Stimulated activated effector memory CD8-positive, alpha-beta T cell treated with anti-CD3 and anti-CD28 coated beads, Interleukin-12 subunit alpha, Interleukin-12 subunit beta, amount 100 ng/mL, for 72 hours (primary cell): ENCODE measurements around the gene SLC35F6.

Source experiments
- ATAC-seq: fragments of 150-1000 bp; cut with Tn5 transposase; 2 replicates; pipeline ENCODE4 v1.10.0; 2021
- DNase-seq, 2 donors: peaks; one replicate each; pipeline ENCODE4 v3.0.0; 2021 to 2022; ENCODE audit warnings: low spot score in 2 of 2
- H3K27ac Mint-ChIP-seq: one replicate; pipeline ENCODE4 v1.8.0; 2022; ENCODE audit warnings: mild to moderate bottlenecking, mixed read lengths
- H3K36me3 Mint-ChIP-seq: one replicate; pipeline ENCODE4 v1.8.0; 2022; ENCODE audit warnings: mild to moderate bottlenecking, mixed read lengths
- H3K4me1 Mint-ChIP-seq: one replicate; pipeline ENCODE4 v1.8.0; 2022; ENCODE audit warnings: mixed read lengths
- H3K4me3 Mint-ChIP-seq: one replicate; pipeline ENCODE4 v1.8.0; 2022; ENCODE audit warnings: mild to moderate bottlenecking, mixed read lengths
- H3K9me3 Mint-ChIP-seq: one replicate; pipeline ENCODE4 v1.8.0; 2022; ENCODE audit warnings: mixed read lengths

The SLC35F6 gene

GRCh38 chr2:26724784-26725520, 39.1 kb upstream of the SLC35F6 start:
- Mint-ChIP-seq H3K4me3 (no peak overlapping the region), H3K36me3 (no peaks in the 10 kb centered on the region), H3K27ac (peak overlapping the region; percentile 46), H3K4me1 (no peaks in the 10 kb centered on the region), H3K9me3 (no peaks in the 10 kb centered on the region)
- no peak for ATAC-seq
- DNase-seq, result no peak

GRCh38 chr2:26725521-26725820, 38.6 kb upstream of the SLC35F6 start:
- Mint-ChIP-seq H3K27ac (no peak overlapping the region), H3K36me3 (no peaks in the 10 kb centered on the region), H3K4me1 (no peaks in the 10 kb centered on the region), H3K9me3 (no peaks in the 10 kb centered on the region), H3K4me3 (no peak overlapping the region)
- no peak for DNase-seq
- ATAC-seq, result no peak

- Mint-ChIP-seq H3K9me3 (no peaks in the 10 kb centered on the region), H3K36me3 (no peaks in the 10 kb centered on the region), H3K27ac (no peak overlapping the region), H3K4me3 (no peak overlapping the region), H3K4me1 (peaks cover 5% of the 10 kb centered on the region)
- ATAC-seq (no peak), DNase-seq (no peak)
These were observed 37.9 kb upstream of the SLC35F6 start for GRCh38 chr2:26726228-26726627.

GRCh38 chr2:26727641-26728561, 36.2 kb upstream of the SLC35F6 start:
- no peak overlapping the region for H3K4me3 Mint-ChIP-seq
- H3K36me3 Mint-ChIP-seq, result no peaks in the 10 kb centered on the region
- peaks cover 6% of the 10 kb centered on the region for H3K4me1 Mint-ChIP-seq
- ATAC-seq (no peak), DNase-seq (no peak)
- no peak overlapping the region for H3K27ac Mint-ChIP-seq
- no peaks in the 10 kb centered on the region for H3K9me3 Mint-ChIP-seq

- Mint-ChIP-seq H3K4me3 (no peak overlapping the region), H3K27ac (no peak overlapping the region)
- no peak for ATAC-seq
These were observed 34.8 kb upstream of the SLC35F6 start for GRCh38 chr2:26729311-26729710.

GRCh38 chr2:26730549-26731344, 33.3 kb upstream of the SLC35F6 start:
- peak; percentile 22 for ATAC-seq
- no peak overlapping the region for H3K27ac Mint-ChIP-seq
- no peak overlapping the region for H3K4me3 Mint-ChIP-seq

More at GRCh38 chr2:26729311-26729710, 34.8 kb upstream of the SLC35F6 start:
- Mint-ChIP-seq H3K9me3 (no peaks in the 10 kb centered on the region), H3K36me3 (no peaks in the 10 kb centered on the region), H3K4me1 (peaks cover 6% of the 10 kb centered on the region)
- DNase-seq, result no peak

GRCh38 chr2:26731714-26732113, 32.4 kb upstream of the SLC35F6 start:
- Mint-ChIP-seq H3K4me1 (peaks cover 6% of the 10 kb centered on the region), H3K4me3 (no peak overlapping the region), H3K27ac (no peak overlapping the region), H3K36me3 (no peaks in the 10 kb centered on the region), H3K9me3 (no peaks in the 10 kb centered on the region)
- ATAC-seq (no peak), DNase-seq (no peak)

More at GRCh38 chr2:26730549-26731344, 33.3 kb upstream of the SLC35F6 start:
- no peaks in the 10 kb centered on the region for H3K36me3 Mint-ChIP-seq
- no peaks in the 10 kb centered on the region for H3K9me3 Mint-ChIP-seq
- DNase-seq, result no peak
- H3K4me1 Mint-ChIP-seq, result peaks cover 6% of the 10 kb centered on the region

GRCh38 chr2:26732446-26732845, 31.6 kb upstream of the SLC35F6 start:
- no peaks in the 10 kb centered on the region for H3K36me3 Mint-ChIP-seq
- no peak for ATAC-seq
- DNase-seq, result no peak
- no peak overlapping the region for H3K4me3 Mint-ChIP-seq
- no peak overlapping the region for H3K27ac Mint-ChIP-seq
- H3K4me1 Mint-ChIP-seq, result peaks cover 6% of the 10 kb centered on the region
- no peaks in the 10 kb centered on the region for H3K9me3 Mint-ChIP-seq

- no peaks in the 10 kb centered on the region for H3K36me3 Mint-ChIP-seq
- no peak overlapping the region for H3K27ac Mint-ChIP-seq
- H3K4me3 Mint-ChIP-seq, result no peak overlapping the region
- DNase-seq (no peak), ATAC-seq (no peak)
- H3K4me1 Mint-ChIP-seq, result peaks cover 6% of the 10 kb centered on the region
- no peaks in the 10 kb centered on the region for H3K9me3 Mint-ChIP-seq
These were observed 30.7 kb upstream of the SLC35F6 start for GRCh38 chr2:26733413-26733812.

GRCh38 chr2:26735097-26735496, 29.0 kb upstream of the SLC35F6 start:
- ATAC-seq, result no peak
- H3K4me1 Mint-ChIP-seq, result peaks cover 6% of the 10 kb centered on the region
- no peak overlapping the region for H3K4me3 Mint-ChIP-seq
- DNase-seq, result no peak
- H3K36me3 Mint-ChIP-seq, result no peaks in the 10 kb centered on the region
- no peak overlapping the region for H3K27ac Mint-ChIP-seq
- no peaks in the 10 kb centered on the region for H3K9me3 Mint-ChIP-seq

GRCh38 chr2:26735883-26736588, 28.0 kb upstream of the SLC35F6 start:
- DNase-seq (no peak), ATAC-seq (no peak)
- peaks cover 9% of the 10 kb centered on the region for H3K4me1 Mint-ChIP-seq
- no peak overlapping the region for H3K27ac Mint-ChIP-seq
- no peak overlapping the region for H3K4me3 Mint-ChIP-seq
- no peaks in the 10 kb centered on the region for H3K36me3 Mint-ChIP-seq
- no peaks in the 10 kb centered on the region for H3K9me3 Mint-ChIP-seq

- Mint-ChIP-seq H3K36me3 (no peaks in the 10 kb centered on the region), H3K27ac (no peak overlapping the region), H3K9me3 (no peaks in the 10 kb centered on the region), H3K4me3 (no peak overlapping the region), H3K4me1 (peaks cover 12% of the 10 kb centered on the region)
- no peak for DNase-seq
- ATAC-seq, result no peak
These were observed 26.9 kb upstream of the SLC35F6 start for GRCh38 chr2:26737221-26737620.

- ATAC-seq (no peak), DNase-seq (no peak)
- H3K36me3 Mint-ChIP-seq, result no peaks in the 10 kb centered on the region
- H3K4me1 Mint-ChIP-seq, result peaks cover 12% of the 10 kb centered on the region
- H3K27ac Mint-ChIP-seq, result no peak overlapping the region
- no peak overlapping the region for H3K4me3 Mint-ChIP-seq
- H3K9me3 Mint-ChIP-seq, result no peaks in the 10 kb centered on the region
These were observed 25.6 kb upstream of the SLC35F6 start for GRCh38 chr2:26738481-26738880.

- DNase-seq (no peak), ATAC-seq (no peak)
- Mint-ChIP-seq H3K4me1 (peaks cover 12% of the 10 kb centered on the region), H3K36me3 (no peaks in the 10 kb centered on the region), H3K9me3 (no peaks in the 10 kb centered on the region), H3K4me3 (no peak overlapping the region), H3K27ac (no peak overlapping the region)
These were observed 24.6 kb upstream of the SLC35F6 start for GRCh38 chr2:26739514-26739913.

- Mint-ChIP-seq H3K9me3 (no peaks in the 10 kb centered on the region), H3K4me1 (peaks cover 12% of the 10 kb centered on the region), H3K27ac (no peak overlapping the region), H3K4me3 (no peak overlapping the region), H3K36me3 (no peaks in the 10 kb centered on the region)
- ATAC-seq, result no peak
- DNase-seq, result no peak
These were observed 23.7 kb upstream of the SLC35F6 start for GRCh38 chr2:26740346-26740745.
